ENCODE measurements around the gene HPS1.

Gene HPS1

DNA sequence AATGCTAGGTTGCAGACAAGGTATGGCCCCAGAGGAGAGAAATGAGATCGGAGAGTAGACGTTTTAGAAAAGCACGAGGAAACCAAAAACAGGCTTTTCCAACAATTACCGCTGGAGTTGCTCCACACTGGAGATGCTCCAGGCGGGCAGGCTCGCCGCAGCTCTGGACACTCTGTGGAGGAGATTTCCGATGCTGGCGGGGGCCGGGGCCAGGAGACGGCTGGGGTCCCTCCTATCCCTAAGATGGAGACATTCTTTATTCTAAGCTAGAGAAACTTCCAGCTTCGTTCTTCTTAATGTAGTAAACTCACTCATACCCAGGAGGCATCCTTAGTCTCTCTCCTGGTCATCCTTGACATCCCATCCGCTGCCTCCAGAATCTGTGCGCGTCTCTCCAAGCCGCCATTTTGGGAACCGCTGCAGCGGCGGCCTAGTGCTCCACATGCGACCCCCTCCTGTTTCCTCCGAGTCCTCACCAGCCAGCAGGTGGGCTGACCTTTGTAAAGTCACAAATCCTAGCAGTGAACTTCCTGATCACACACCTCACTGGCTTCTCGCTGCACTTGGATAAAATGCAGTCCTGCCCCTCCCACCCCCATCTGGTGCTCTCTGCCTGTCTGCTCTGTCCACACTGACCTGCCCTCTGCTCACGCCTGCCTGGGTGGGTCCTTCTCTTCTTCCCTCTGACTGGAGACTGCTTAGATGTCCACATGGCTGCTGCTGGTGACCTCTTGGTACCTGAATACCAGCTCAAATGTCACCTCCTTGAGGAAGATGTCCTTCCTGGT, 43.6 kb downstream of the HPS1 start:
- TF ChIP-seq, protein P1, sequence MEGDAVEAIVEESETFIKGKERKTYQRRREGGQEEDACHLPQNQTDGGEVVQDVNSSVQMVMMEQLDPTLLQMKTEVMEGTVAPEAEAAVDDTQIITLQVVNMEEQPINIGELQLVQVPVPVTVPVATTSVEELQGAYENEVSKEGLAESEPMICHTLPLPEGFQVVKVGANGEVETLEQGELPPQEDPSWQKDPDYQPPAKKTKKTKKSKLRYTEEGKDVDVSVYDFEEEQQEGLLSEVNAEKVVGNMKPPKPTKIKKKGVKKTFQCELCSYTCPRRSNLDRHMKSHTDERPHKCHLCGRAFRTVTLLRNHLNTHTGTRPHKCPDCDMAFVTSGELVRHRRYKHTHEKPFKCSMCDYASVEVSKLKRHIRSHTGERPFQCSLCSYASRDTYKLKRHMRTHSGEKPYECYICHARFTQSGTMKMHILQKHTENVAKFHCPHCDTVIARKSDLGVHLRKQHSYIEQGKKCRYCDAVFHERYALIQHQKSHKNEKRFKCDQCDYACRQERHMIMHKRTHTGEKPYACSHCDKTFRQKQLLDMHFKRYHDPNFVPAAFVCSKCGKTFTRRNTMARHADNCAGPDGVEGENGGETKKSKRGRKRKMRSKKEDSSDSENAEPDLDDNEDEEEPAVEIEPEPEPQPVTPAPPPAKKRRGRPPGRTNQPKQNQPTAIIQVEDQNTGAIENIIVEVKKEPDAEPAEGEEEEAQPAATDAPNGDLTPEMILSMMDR (IDR thresholded peaks at IDR 0.05; ENCODE audit: low read depth, low read length), result no peak
- DNase-seq (ENCODE audit: low read depth, low spot score), result no peak
- H3K4me3 ChIP-seq (ENCODE audit: low read depth, low read length), result no peak overlapping the region
- in situ Hi-C loops (cut with HindIII; ENCODE audit: low sequenced_read_pairs), result no loop called here

- no peak for DNase-seq (ENCODE audit: low read depth, low spot score)
- in situ Hi-C loops (cut with HindIII; ENCODE audit: low sequenced_read_pairs), result no loop called here
Observed at GRCh38 chr10:98402478-98402877, 44.3 kb downstream of the HPS1 start.

DNA sequence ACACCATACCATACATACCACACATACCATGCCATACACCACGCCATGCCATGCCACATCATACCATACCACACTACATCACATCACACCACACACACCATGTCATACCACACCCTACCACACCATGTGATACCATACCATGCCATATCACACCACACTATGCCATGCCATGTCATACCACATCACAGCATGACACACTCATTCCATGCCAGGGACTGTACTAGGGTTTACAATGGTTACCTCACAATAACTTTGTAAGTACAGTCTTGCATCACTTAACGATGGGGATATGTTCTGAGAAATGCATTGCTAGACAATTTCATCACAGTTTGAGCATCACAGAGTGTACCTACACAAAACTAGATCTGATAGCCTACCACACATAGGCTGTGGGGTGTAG, 46.3 kb downstream of the HPS1 start:
- DNase-seq (ENCODE audit: low read depth, low spot score), result no peak
- in situ Hi-C loops (cut with HindIII; ENCODE audit: low sequenced_read_pairs), result no loop called here
- TF ChIP-seq, protein P1 (IDR thresholded peaks at IDR 0.05; ENCODE audit: low read depth, low read length), result no peak
- no peak overlapping the region for H3K4me3 ChIP-seq (ENCODE audit: low read depth, low read length)

More at GRCh38 chr10:98402478-98402877, 44.3 kb downstream of the HPS1 start:
- no peak overlapping the region for H3K4me3 ChIP-seq (ENCODE audit: low read depth, low read length)
- TF ChIP-seq, protein P1 (IDR thresholded peaks at IDR 0.05; ENCODE audit: low read depth, low read length), result no peak

DNA sequence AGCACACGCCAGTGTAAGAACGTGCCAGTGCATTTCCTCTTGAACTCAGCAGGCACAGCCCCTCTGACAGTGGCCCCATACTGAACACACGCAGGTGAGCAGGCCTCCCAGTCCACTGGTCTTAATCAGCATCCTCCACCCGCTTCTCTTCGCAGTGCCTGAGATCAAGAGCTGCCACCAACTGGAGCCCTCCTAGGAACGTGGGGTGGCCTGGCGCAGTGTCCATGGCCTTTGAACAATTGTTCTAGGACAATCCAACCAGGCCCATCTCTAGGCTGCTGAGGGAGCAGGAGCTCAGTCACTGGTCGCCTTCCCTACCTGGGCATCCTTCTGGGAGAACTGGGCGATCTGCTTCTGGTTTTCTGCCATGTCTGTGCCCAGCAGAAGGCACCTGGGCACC, 47.0 kb downstream of the HPS1 start:
- in situ Hi-C loops (cut with HindIII; ENCODE audit: low sequenced_read_pairs), result no loop called here
- TF ChIP-seq, protein P1 (IDR thresholded peaks at IDR 0.05; ENCODE audit: low read depth, low read length), result no peak
- H3K4me3 ChIP-seq (ENCODE audit: low read depth, low read length), result no peak overlapping the region
- no peak for DNase-seq (ENCODE audit: low read depth, low spot score)

- no peak for DNase-seq (ENCODE audit: low read depth, low spot score)
- no peak overlapping the region for H3K4me3 ChIP-seq (ENCODE audit: low read depth, low read length)
- in situ Hi-C loops (cut with HindIII; ENCODE audit: low sequenced_read_pairs), result no loop called here
- TF ChIP-seq, protein P1 (IDR thresholded peaks at IDR 0.05; ENCODE audit: low read depth, low read length), result no peak
Observed at GRCh38 chr10:98397089-98397600, 49.6 kb downstream of the HPS1 start.

GRCh38 chr10:98396096-98397063, 50.4 kb downstream of the HPS1 start:
- no peak overlapping the region for H3K4me3 ChIP-seq (ENCODE audit: low read depth, low read length)
- TF ChIP-seq, protein P1 (IDR thresholded peaks at IDR 0.05; ENCODE audit: low read depth, low read length), result no peak
- in situ Hi-C loops (cut with HindIII; ENCODE audit: low sequenced_read_pairs), result no loop called here
- no peak for DNase-seq (ENCODE audit: low read depth, low spot score)

Measured in astrocyte of the spinal cord (primary cell).